HG03066 (cell line): Measurements from ENCODE around the gene EHD1.

Source experiments
- ATAC-seq: cut with Tn5 transposase; IDR thresholded peaks from one replicate; pipeline ENCODE4 v1.9.1; 2021; ENCODE audit warnings: low read depth; ENCODE audit not compliant: unreplicated experiment

Gene EHD1

GRCh38 chr11:64845129-64845775 lies 33.2 kb downstream of the EHD1 start:
- no peak for ATAC-seq

- no peak for ATAC-seq
Measured at GRCh38 chr11:64844330-64845128, 33.9 kb downstream of the EHD1 start, which contains the start of gene CDC42BPG. CDC42BPG (minus strand) TSS chr11:64844653; CDS start chr11:64844569, 84 bp downstream.

GRCh38 chr11:64843686-64844329 lies 34.6 kb downstream of the EHD1 start:
- no peak for ATAC-seq

GRCh38 chr11:64842851-64843685 lies 35.4 kb downstream of the EHD1 start:
- ATAC-seq = no peak

GRCh38 chr11:64842366-64842759 lies 36.1 kb downstream of the EHD1 start:
- ATAC-seq = no peak

GRCh38 chr11:64841592-64842365 lies 36.6 kb downstream of the EHD1 start:
- no peak for ATAC-seq

GRCh38 chr11:64839887-64840782 lies 38.3 kb downstream of the EHD1 start:
- ATAC-seq = no peak

- no peak for ATAC-seq
Measured at GRCh38 chr11:64839335-64839734, 39.1 kb downstream of the EHD1 start.

- no peak for ATAC-seq
Measured at GRCh38 chr11:64838600-64839334, 39.7 kb downstream of the EHD1 start.

- no peak for ATAC-seq
Measured at GRCh38 chr11:64837887-64838351, 40.5 kb downstream of the EHD1 start.

GRCh38 chr11:64836448-64837072 lies 41.9 kb downstream of the EHD1 start:
- ATAC-seq = no peak

GRCh38 chr11:64835616-64836447 lies 42.6 kb downstream of the EHD1 start:
- no peak for ATAC-seq

- no peak for ATAC-seq
Measured at GRCh38 chr11:64834723-64835615, 43.5 kb downstream of the EHD1 start.

- no peak for ATAC-seq
Measured at GRCh38 chr11:64834031-64834722, 44.2 kb downstream of the EHD1 start.

- no peak for ATAC-seq
Measured at GRCh38 chr11:64833509-64833908, 44.9 kb downstream of the EHD1 start.
